ENCODE results near the gene EN2.
"Not testable (repeated sequence)": the region's sequence is repeated elsewhere in the genome, so short reads cannot be mapped to it uniquely, and the experiment has no call there.

EN2 gene

DNA sequence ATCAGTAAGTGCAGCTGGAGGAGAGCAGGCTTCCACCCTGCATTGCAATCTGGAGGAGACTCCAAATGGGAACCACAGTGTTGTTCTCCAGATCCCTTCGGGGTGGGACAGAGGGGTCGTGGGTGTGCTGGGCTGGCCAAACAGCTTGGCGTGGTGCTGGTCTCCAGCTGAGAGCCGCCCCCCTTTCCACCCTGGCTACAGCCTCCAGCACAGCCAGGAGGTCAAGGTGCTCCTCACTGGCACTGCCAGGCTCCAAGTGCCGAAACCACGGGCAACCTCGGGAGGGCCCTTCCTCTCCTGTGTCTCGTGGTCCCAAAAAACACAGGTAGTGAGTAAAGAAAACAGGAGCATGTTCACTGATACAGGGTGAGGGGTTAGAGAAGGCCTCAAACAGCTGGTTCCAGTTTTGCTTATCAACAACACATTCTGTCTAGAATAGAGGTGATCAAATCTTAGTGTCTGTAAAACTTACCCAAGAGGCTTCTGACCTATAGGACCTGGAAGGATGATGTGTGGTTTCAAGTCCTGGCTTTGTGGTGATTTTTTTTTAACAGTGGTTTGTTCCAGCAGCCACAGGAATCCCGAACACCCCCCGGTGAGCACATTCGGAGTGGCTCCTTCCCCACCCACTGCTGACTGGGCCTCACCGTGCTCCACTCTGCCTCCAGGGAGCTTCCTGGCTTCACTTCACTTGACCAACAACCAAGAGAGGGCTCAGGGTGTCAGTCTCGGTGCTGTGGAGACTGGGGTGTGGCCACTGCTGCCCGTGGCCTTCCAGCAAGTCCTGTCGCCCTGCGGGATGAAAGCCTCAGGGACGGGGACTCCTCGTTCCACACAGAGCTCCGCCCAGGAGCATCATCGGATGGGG is 31.2 kb upstream of the EN2 start:
- no peak for FAIRE-seq

DNA sequence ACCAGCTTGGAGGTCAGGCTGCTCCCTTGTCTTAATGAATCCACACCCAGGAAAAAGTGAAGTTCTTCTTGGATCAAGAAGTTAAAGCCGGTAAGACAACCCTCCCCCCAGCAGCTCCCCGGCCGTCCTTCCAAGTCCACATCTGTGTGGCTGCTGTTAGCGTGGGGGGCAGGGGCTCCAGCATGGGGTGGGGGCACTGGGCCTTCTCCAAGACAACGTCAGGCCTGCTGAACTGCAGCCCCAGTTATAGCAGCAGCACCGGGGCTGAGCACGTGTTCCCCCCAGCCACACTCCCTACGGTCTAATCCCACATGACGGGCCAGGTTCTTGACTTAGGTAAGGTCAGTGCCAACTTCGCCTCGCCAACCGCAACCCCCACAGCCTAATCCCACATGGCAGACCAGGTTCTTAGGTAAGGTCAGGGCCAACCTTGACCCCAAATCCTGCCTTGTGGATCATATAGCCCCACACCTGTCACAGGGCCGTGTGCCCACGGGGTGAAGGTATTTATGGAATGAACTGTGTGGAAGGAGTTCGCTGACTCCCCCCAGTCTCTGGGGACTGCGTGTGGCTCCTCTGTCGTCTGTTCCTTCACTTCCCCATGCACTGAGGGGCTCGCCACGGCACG is 30.4 kb upstream of the EN2 start:
- FAIRE-seq: no peak

DNA sequence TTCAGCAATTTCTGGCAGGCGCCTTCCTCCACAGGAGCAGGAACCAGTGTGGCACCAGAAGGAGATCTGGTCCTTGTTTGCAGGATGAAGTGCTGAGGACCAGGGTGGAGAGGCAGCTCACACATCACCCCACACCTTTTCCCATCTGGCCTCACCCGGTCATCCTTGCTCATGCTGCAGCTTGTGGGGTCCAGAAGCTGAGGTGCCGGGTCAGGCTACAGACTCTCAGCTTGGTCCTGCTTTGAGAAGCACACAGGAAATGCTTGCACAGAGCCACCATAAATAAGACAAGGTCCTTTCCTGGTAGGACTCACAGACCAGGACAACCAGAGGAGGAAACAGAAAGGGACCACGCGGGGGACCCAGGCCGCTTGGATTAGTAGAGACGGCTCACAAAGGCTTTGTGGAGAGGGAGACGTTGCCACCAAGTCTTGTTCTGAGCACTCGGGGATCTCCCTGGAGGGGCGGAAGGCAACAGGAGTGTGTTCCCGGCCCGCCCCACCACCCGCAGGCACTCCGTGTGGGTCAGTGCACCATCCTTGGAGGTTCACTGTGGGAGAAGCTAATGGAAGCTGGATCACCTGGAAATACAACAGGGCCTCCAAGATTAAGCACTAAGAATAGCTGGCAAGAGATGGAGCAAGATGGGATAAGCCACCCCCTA is 29.6 kb upstream of the EN2 start:
- FAIRE-seq: no peak

DNA sequence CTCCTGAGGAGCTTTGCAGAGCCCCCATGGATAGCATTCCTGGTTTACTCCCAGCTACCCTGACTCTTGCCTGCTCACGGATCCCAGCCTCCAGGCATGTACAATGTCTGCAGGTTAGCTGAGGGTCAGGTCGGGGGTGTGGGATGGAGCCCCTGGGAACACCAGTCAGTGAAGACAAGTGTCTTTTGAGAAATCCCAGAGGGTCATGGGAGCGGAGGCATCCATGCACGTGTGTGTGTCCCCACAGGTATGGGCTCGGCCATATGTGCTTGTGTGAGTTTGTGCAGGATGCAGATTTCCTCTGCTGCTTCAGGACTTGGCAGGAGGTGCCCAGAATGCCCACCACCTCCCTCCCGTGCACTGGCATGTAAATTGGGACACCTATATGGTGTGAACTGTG is 28.3 kb upstream of the EN2 start:
- FAIRE-seq: no peak

DNA sequence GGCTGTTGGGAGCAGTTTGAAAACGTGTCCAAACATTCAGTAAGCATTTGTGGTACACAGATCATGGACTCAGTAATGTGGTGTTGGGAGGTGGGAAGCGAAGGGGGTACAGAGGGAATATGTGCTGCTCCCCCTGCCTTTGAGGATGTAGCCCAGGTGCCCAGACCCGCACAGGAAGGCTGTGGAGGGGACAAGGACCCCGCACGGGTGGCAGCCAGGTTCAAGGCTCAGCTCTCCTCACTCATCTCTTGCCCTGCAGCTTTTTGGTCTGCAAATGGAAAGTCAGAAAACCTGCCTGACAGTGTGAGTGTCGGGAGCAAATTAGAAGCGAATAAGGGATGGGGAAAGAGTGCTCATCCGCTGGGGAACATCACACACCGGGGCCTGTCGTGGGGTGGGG is 27.3 kb upstream of the EN2 start:
- FAIRE-seq: no peak

DNA sequence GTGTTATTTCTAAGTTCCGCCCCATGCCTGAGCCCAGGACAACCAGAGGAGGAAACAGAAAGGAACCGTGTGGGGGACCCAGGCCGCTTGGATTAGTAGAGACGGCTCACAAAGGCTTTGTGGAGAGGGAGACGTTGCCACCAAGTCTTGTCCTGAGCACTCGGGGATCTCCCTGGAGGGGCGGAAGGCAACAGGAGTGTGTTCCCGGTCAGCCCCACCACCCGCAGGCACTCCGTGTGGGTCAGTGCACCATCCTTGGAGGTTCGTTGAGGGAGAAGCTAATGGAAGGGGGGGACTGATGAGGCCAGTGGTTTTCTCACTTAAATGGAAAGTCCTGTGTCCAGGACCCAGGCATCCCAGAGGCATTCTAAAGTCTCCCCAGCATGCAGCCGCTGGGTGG is 26.7 kb upstream of the EN2 start:
- FAIRE-seq: no peak

DNA sequence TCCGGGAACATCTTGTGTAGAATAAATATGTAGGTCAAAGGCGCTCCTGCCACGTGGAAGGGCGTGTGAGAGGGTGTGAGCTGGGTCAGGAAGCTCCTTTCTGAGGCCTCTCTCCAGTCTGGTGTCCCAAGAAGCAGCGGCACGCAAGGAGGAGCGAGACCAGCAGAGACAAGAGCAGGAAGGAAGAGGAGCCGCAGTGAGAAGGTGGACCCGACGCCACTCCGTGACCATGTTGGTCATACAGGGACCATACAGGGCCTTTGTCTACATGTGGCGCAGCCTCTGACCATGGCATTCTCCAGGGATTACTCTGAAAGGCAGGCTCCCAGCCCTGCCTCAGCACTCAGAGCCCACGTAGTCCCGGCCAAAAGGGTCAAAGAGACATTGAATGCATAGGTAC is 26.2 kb upstream of the EN2 start:
- no peak for FAIRE-seq

DNA sequence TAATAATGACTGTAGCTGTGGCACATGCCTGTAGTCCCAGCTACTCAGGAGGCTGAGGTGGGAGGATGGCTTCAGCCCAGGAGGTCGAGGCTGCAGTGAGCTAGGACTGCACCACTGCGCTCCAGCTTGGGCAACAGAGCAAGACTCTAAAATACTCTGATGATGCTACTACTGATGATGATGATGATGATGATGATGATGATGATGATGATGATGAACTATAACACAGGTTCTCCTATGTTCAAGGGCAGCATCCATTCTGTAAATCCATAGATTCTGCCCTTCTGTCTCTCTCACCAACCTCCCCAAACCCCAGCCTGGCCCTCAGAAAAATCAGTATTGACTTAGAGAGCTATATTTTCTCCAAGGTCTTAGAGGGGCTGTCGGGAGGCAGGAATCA is 22.8 kb upstream of the EN2 start:
- no peak for FAIRE-seq

DNA sequence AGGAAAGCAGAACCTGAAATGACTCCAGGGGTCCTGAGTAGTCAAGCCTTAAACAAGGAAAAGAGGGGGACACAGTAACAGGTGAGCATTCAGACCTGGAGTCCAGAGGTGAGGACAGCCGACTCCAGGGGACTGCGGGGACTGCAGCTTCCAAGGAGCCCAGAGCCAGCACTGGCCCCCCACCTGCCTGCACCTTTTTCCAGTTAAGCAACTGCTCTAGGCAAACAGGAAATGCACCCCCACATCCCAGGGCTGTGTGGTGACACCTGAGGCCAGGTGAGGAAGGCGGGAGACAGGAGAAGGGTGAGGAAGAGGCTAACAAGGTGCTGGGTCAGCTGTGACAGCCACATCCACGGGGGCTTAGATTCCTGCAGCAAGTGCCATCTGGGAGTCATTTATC is 20.1 kb upstream of the EN2 start:
- FAIRE-seq: no peak

DNA sequence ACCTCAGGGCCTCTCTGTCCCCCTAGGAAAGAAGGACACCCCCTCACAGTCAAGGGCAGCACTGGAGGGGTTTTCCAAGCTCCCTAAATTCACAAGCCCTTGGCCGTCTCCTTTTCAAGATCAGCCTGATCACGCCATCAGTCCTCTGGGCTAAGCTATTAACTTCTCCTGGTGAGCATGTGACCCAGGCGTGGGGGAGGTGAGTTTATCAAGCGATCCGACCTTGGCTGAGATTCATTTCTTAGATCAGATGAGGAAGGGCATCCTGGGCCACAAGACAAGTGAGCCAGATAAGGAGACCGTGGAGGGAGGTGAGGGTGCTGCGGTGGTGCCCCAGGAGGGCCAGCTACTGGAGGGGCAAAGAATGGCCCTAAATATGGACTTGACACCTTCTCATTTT is 19.2 kb upstream of the EN2 start:
- FAIRE-seq: no peak

DNA sequence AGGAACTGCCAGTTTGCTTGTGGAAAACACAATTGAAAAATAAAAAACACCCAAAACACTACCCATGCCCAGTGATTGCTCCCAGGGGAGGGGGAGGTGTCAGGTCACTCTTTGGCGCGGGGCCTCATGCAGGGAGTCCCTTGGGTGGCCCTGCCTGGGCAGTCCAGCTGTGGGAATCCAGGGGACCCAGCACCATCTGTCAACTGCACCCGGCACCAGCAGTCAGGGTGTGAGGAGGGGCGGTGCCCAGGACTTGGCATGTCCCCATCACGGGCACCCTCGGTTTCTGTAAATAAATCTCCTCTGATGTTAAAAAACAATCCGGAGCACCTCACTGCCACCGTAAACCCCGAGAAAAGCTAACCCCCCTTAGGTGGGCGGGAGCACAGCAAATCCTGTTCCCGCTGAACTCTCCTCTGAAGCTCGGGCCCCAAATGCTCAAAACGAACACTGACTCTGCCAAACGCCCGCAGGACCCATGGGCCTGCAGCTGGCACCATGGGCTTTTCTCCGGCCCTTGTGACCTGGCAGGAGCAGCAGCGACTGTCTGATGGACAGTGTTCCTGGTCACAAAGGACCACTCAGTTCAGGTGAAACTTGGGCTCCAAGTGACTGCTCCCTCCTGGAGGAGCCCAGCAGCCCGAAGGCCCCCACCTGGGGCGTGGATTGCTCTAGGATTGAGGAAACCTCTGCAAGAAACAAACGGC is 18.5 kb upstream of the EN2 start:
- no peak for FAIRE-seq

DNA sequence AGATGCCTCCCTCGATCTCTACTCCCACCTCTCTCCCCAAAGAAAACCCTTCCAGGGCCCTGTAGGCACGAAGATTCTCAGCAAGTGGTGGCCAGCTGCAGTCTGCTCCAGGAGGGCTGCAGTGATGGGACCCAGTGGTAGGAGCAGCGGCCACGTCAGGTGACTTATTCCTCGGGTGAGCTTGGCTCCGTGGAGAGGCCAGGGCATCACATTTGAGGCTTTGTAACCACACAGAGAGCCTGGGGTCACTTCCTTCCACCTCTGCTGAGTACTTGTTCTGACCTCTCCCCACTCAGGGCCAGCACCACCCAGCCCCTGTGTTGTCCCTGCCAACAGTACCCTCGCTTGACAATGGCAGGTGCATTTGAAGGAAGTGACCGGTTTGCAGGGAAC is 17.9 kb upstream of the EN2 start:
- FAIRE-seq: no peak

DNA sequence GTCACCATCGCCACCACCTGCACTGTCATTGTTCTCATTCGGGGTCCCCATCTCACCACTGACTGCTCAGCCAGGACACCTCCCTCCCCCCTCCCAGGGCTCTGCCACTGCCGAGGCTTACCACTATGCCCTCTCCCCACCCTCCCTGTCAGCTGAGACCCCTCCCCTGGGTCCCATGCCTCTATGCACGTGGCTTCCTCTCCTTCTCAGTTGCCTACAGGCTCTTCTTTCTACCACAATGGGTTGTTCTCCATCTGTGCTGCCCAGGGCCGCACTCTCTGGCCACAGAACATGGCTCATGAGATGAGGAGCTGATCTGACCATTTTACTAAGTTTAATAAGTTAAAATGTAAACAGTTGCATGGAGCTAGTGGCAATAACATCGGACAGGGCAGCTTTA is 16.1 kb upstream of the EN2 start:
- no peak for FAIRE-seq

DNA sequence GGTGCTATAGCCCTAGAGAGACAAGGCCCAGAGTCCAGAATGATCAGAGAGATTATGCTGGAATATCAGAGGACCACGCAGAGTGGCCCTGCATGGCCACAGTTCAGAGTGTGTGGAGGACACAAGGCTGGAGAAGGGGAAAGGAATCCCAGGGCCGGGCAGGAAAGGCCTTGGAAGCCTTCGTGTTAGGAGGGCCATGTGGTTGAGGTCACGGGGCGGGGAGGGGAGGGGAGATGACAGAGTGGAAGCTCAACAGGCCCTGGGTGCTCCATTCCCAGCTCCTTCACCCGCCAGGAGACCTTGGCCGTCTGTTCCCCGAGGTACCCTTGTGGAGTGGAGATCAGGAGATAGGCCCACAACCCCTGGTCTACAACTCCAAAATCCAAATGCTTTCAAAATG is 13.2 kb upstream of the EN2 start:
- no peak for FAIRE-seq

DNA sequence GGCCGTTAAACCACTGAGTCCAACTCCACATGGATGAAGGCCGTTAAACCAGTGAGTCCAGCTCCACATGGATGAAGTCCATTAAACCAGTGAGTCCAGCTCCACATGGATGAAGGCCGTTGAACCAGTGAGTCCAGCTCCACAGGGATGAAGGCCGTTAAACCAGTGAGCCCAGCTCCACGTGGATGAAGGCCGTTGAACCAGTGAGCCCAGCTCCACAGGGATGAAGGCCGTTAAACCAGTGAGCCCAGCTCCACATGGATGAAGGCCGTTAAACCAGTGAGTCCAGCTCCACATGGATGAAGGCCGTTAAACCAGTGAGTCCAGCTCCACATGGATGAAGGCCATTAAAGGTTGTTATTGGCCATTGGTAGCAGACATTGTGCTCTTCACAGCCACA is 12.3 kb upstream of the EN2 start:
- not testable (repeated sequence) for FAIRE-seq

DNA sequence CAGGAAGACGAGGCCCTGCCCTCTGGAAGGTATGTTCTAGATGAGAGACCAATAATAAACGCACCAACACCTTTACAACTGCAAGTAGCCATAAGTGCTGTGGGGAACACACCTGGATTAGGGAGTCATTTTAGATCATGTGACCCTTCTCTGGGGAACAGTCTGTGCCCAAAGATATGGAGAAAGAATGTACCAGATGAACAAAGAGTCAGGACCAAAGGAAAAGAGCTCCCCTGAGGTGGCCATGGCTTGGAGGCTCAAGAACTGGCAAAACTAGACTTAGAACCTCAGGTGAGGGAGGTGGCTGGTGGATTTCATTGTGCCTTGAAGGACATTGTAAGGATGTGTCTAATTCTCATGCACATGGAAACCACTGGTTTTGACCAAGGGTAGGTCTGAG is 10.3 kb upstream of the EN2 start:
- FAIRE-seq: no peak

DNA sequence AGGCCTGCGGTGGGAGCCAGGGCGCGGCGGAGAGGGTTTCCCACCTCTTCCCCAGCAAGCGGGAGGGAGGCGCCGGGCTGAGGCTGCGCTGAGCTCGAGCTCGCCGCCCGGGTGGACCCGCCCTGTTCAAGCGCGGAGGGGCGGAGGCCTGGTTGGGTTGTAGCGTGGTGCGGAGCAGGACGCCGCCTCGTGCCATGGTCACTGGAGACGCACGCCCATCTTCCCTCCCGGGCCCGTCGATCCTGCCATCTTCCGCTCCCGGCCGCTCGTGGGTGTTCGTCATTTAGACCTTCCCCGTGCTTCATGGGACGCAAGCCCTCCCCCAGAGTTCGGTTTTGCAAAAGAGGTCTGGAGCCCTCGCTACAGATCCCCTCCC is 9.3 kb upstream of the EN2 start:
- FAIRE-seq: no peak

DNA sequence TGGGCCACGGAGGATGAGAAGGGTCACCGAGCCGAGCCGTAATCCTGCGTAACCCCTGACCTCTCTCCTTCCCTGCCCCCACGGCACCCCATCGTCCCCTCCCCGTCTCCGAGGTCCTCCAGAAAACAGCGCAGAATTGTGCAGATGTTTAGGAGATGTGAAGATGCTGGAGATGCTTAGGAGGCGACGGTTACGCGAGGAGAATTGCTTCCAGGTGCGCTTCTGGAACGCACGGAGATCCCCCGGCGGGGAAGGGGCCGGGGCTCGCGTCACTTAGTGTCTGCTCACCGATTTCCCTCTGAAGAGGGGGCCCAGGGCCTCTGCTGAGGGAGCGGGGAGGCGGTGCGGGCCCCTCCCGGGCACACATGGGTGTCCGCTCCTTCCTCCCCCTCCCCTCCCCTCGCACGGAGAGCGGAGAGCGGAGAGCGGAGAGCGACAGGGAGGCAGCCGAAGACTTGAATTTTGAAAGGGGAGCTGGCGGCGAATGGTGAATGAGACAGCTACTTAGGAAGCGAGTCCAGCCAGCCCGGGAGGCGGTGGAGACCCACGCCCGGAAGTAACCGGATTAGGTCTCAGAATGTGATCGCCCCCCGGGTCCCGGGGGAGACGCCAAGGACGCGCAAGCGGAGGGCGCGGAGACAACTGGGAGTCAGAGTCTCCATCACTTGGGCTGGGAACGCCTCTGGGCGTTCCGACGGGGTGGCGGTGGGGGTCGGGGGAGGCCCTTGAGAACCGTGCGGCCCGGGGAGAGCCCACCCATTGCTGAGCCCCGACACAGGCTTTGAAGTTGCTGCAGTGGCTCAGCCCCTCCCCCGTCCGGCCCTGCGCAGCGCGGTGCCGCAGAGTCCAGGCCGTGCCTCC is 8.7 kb upstream of the EN2 start:
- no peak for FAIRE-seq

DNA sequence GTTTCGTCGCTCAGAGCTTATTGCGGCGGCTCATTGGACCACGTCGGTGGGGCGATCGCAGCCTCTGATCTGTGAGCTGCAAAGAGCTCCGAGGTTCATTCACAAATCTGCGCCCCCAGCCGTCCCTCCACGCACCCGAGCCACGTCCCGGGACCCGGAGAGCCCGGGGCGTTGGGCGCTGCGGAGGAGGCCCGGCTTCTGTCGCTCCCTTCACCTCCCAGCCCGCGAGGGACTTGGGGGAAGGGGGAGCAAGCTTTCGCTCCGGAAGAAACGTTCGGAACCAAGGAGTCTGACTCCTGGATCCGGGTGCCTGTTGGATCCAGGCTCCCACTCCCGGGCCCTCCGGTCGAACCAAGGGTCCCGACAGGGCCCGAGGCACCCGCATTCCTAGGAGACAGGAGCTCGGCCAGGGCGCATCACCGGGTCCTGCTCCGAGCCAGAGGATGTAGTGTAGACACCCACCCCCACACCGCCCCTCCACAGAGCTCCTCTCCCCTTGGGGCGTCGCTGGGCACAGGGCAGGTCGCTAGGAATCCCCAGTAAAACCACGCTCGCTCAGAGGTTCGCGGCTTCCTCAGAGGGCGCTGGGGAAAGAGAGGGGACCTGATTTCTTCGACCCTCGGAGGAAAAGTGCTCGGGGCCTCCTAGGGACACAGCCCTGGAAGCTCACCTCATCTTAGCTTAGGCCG is 7.9 kb upstream of the EN2 start:
- FAIRE-seq: no peak

DNA sequence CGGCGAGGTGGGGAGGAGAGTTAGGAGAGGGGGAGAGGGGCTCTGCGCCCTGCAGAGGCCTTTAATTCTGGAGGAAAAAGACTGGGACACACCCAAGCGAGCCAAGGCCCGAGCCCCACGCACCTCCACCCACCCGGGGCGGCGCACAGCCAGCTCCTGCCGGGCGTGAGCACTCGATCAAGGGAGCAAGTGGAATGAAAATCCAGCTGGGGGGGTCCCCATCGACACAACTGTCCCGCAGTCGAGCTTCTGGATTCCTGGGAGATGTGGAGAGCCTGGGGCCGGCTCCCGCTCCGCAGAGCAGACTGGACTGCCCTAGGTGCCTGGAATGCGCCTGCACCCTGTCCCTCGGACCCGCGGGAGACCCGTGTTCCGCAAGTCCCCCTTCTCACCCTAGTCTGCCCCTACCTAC is 7.4 kb upstream of the EN2 start:
- FAIRE-seq: no peak

DNA sequence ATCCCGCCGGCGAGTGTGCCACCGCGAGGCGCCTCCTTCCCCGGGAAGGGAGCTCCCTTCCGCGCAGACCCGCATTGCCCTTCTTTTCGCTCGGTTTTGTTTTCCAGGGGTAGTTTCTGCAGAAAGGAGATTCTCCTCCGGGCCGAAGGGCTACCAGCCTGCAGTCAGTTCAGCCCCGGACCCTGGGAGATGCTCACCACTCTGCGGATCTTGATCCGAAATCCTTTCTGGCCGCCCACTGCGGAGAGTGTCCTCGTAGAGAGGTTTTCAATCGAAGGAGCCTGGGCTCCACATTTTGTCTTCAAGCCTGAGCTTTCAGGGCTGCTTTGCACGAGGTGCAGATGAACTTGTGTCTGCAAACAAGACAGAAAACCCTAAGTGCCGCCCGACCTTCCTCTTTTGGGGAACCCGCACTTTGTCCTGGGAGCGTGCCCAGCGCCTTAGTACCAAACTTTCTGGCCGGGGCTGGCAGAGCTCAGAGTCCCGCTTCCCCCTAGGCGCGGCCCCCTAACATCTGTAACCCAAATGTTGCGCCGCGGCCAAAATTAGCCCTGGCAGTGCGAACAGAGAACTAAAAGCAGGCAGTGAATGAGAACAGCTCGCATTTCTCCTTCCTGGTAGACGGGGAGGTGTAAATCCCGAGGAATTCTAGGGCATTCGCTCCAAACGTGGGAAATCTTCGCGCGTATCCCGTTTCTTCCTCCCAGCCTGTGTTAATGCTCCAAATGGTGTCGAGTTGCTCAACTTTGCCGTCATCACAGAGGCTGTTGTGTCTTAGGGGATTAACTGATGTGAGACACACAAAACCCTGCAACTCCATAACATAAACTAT is 6.7 kb upstream of the EN2 start:
- FAIRE-seq: no peak

Data from G401.6 (cell line).